IMR-90 (cell line): Measurements from ENCODE around the gene PKP4. TPM values are rescaled to one million over a fixed set of nuclear protein-coding genes. Genes with fewer than 3 reads are reported as not detected.

Source experiments
- ATAC-seq: fragments of 200-7000 bp; cut with Tn5 transposase; 2 replicates; pipeline ENCODE4 v1.9.1; 2020; ENCODE audit warnings: low read depth, mild to moderate bottlenecking, moderate library complexity
- BruUV-seq: library from RNA; stranded (reverse); fragments of 400-500 nt; replicated peaks from 2 replicates; lab custom pipeline; 2021; lab: Mats Ljungman, UMichigan
- CTCF ChIA-PET: fragments of 300-600 bp; formaldehyde crosslinking; extraction: SDS; loops from one replicate; lab custom pipeline; 2021; ENCODE audit warnings: antibody characterized with exemption; lab: Yijun Ruan, JAX
- POLR2A ChIA-PET: fragments of 300-600 bp; sonication (Branson Sonifier 250); formaldehyde crosslinking; loops from one replicate; lab custom pipeline; 2022; ENCODE audit warnings: antibody characterized with exemption; ENCODE audit not compliant: unreplicated experiment; lab: Charles Lee
- DNase-seq: peaks from one replicate; pipeline ENCODE4 v3.0.0; 2013
- H2AFZ ChIP-seq: replicated peaks from 2 replicates; pipeline ENCODE3; 2013; ENCODE audit warnings: low read length, mild to moderate bottlenecking; ENCODE audit not compliant: poor library complexity
- H2AK5ac ChIP-seq: 2 replicates; pipeline ENCODE4 v1.6.1; 2013; ENCODE audit warnings: low read depth, low read length, inconsistent platforms
- H2AK9ac ChIP-seq: replicated peaks from 2 replicates; pipeline ENCODE3; 2013; ENCODE audit warnings: mild to moderate bottlenecking, low read depth, low read length, moderate library complexity; ENCODE audit not compliant: poor library complexity
- H2BK120ac ChIP-seq: 2 replicates; pipeline ENCODE4 v1.6.1; 2013; ENCODE audit warnings: low read depth, low read length, inconsistent platforms
- H2BK15ac ChIP-seq: 3 replicates; pipeline ENCODE4 v1.6.1; 2013; ENCODE audit warnings: low read depth, low read length, inconsistent platforms
- H2BK20ac ChIP-seq: 2 replicates; pipeline ENCODE4 v1.6.1; 2013; ENCODE audit warnings: low read depth, mild to moderate bottlenecking, inconsistent platforms, low read length, moderate library complexity
- H2BK5ac ChIP-seq: 2 replicates; pipeline ENCODE4 v1.6.1; 2013; ENCODE audit warnings: mild to moderate bottlenecking, low read depth, low read length, inconsistent platforms; ENCODE audit not compliant: poor library complexity, severe bottlenecking
- H3K14ac ChIP-seq: replicated peaks from 2 replicates; pipeline ENCODE4 v1.6.1; 2013; ENCODE audit warnings: low read depth, low read length, inconsistent platforms
- H3K18ac ChIP-seq: 2 replicates; pipeline ENCODE4 v1.6.1; 2013; ENCODE audit warnings: low read depth, low read length, control low read depth
- H3K23ac ChIP-seq: 2 replicates; pipeline ENCODE4 v1.6.1; 2013; ENCODE audit warnings: low read depth, low read length, inconsistent platforms
- H3K27ac ChIP-seq: 2 replicates; pipeline ENCODE4 v1.5.1; 2013; ENCODE audit warnings: mild to moderate bottlenecking, control low read depth, low read length; ENCODE audit not compliant: insufficient read depth
- H3K27me3 ChIP-seq: 2 replicates; pipeline ENCODE4 v1.6.1; 2013; ENCODE audit warnings: low read length; ENCODE audit not compliant: control insufficient read depth, insufficient read depth
- H3K36me3 ChIP-seq: 2 replicates; pipeline ENCODE4 v1.6.1; 2013; ENCODE audit warnings: low read length, mixed read lengths; ENCODE audit not compliant: control insufficient read depth, insufficient read depth
- H3K4ac ChIP-seq: 2 replicates; pipeline ENCODE4 v1.6.1; 2013; ENCODE audit warnings: low read depth, low read length, inconsistent platforms
- H3K4me1 ChIP-seq: 2 replicates; pipeline ENCODE4 v1.6.1; 2013; ENCODE audit warnings: low read length, mixed read lengths; ENCODE audit not compliant: control insufficient read depth, insufficient read depth
- H3K4me2 ChIP-seq: 2 replicates; pipeline ENCODE4 v1.6.1; 2013; ENCODE audit warnings: low read depth, mild to moderate bottlenecking, control low read depth, low read length, moderate library complexity
- H3K4me3 ChIP-seq: 2 replicates; pipeline ENCODE4 v1.5.1; 2013; ENCODE audit warnings: low read depth, mild to moderate bottlenecking, control low read depth, low read length, moderate library complexity; ENCODE audit not compliant: insufficient read depth
- H3K56ac ChIP-seq: 2 replicates; pipeline ENCODE4 v1.6.1; 2013; ENCODE audit warnings: low read length, inconsistent platforms; ENCODE audit not compliant: insufficient read depth; ENCODE audit errors: extremely low read depth
- H3K79me1 ChIP-seq, 2 experiments: 2 replicates each; pipeline ENCODE4 v1.6.1; 2013; ENCODE audit warnings: low read length in 2 of 2, inconsistent platforms in 1 of 2, low read depth in 1 of 2
- H3K9ac ChIP-seq: 2 replicates; pipeline ENCODE4 v1.6.1; 2013; ENCODE audit warnings: low read depth, low read length, control low read depth
- H3K9me1 ChIP-seq: 2 replicates; pipeline ENCODE4 v1.6.1; 2013; ENCODE audit warnings: low read length, inconsistent platforms; ENCODE audit not compliant: insufficient read depth
- H3K9me3 ChIP-seq: 2 replicates; pipeline ENCODE4 v1.6.1; 2013; ENCODE audit warnings: low read length; ENCODE audit not compliant: control insufficient read depth, insufficient read depth
- H4K20me1 ChIP-seq: 2 replicates; pipeline ENCODE4 v1.6.1; 2013; ENCODE audit warnings: low read length, inconsistent platforms; ENCODE audit not compliant: insufficient read depth
- H4K5ac ChIP-seq: 2 replicates; pipeline ENCODE4 v1.6.1; 2013; ENCODE audit warnings: mild to moderate bottlenecking, low read depth, low read length, control low read depth
- H4K8ac ChIP-seq, 2 experiments: 2 replicates each; pipeline ENCODE4 v1.6.1; 2013; ENCODE audit warnings: low read depth in 2 of 2, low read length in 2 of 2, control low read depth in 1 of 2, inconsistent platforms in 1 of 2
- H4K91ac ChIP-seq: 2 replicates; pipeline ENCODE4 v1.6.1; 2013; ENCODE audit warnings: low read depth, low read length, inconsistent platforms; ENCODE audit not compliant: insufficient read depth
- MAFK ChIP-seq: IDR thresholded peaks from 2 replicates; pipeline ENCODE4 v1.6.1; 2012; ENCODE audit warnings: low read depth, low read length, improper control_type of control experiment
- WGBS, 2 experiments: methylation state at CpG; one replicate each; pipeline versions ENCODE4 v1.1.5 to v1.1.7; 2013; ENCODE audit warnings: missing lambda C conversion rate in 2 of 2; ENCODE audit not compliant: insufficient read length in 1 of 2; ENCODE audit errors: extremely low coverage in 2 of 2; 5-methylcytosine and 5-hydroxymethylcytosine counted together
- dilution Hi-C: fragments of 300-500 bp; cut with HindIII; formaldehyde crosslinking; loops from one replicate; pipeline ENCODE4 v1.14.3; 2018; ENCODE audit warnings: low sequenced_read_pairs; ENCODE audit not compliant: unreplicated experiment
- in situ Hi-C: fragments of 300-500 bp; cut with MboI; formaldehyde crosslinking; loops from 3 replicates; pipeline ENCODE4 v1.14.3; 2019; ENCODE audit warnings: low sequenced_read_pairs, inconsistent platforms, mixed read lengths
- intact Hi-C: fragments of 100-400 bp; cut with micrococcal nuclease; formaldehyde crosslinking; loops from 2 replicates; pipeline ENCODE4 v1.10.0; 2022
- polyA plus RNA-seq, 3 experiments: library from polyadenylated mRNA; depleted of rRNA; stranded (reverse); fragments of >200 nt; gene quantifications; 2 replicates each; pipeline ENCODE4 v1.2.3, GENCODE V29; 2012; ENCODE audit warnings: low replicate concordance in 1 of 3
- total RNA-seq: library from RNA; depleted of rRNA; stranded (reverse); fragments of >200 nt; gene quantifications from 2 replicates; pipeline ENCODE4 v1.2.3, GENCODE V29; 2012

PKP4 gene
- total and polyA plus RNA-seq, 2 of the 4 experiments (the other 2 are of a cell fraction), result 20.1 to 37.8 TPM

- H3K23ac ChIP-seq, result no peak overlapping the region
- in situ Hi-C loops, result no loop called here
- no peak overlapping the region for H2BK120ac ChIP-seq
- WGBS, 2 experiments, result no CpG with 5 or more reads among the region's 1 CpG
- H3K56ac ChIP-seq, result no peak overlapping the region
- no peak overlapping the region for H4K5ac ChIP-seq
- H2AK9ac ChIP-seq, result no peak overlapping the region
- no peak overlapping the region for H3K9ac ChIP-seq
- no peak overlapping the region for H3K4ac ChIP-seq
- ATAC-seq, result no peak
- no peak overlapping the region for H2AK5ac ChIP-seq
- intact Hi-C loops, result no loop called here
- no peak overlapping the region for H3K4me3 ChIP-seq
- no peak overlapping the region for H3K14ac ChIP-seq
- dilution Hi-C loops, result no loop called here
- ChIA-PET CTCF (no interaction called here), POLR2A (no interaction called here)
- no peaks in the 10 kb centered on the region for H3K9me3 ChIP-seq
- no peak overlapping the region for H2BK15ac ChIP-seq
- H3K18ac ChIP-seq, result no peak overlapping the region
- H2BK5ac ChIP-seq, result no peak overlapping the region
- TF ChIP-seq MAFK, result no peak
- H4K20me1 ChIP-seq, result no peaks in the 10 kb centered on the region
- H2BK20ac ChIP-seq, result no peak overlapping the region
- no peak overlapping the region for H3K27ac ChIP-seq
- no peak overlapping the region for H3K4me2 ChIP-seq
- BruUV-seq, result no TSS peak
- H3K27me3 ChIP-seq, result no peaks in the 10 kb centered on the region
- H4K91ac ChIP-seq, result no peak overlapping the region
- H3K4me1 ChIP-seq, result peaks cover 2% of the 10 kb centered on the region; the same call in 1 of the 2 replicates
- no peak overlapping the region for H2AFZ ChIP-seq
- peaks cover 24 to 34% of the 10 kb centered on the region in 2 experiments for H3K79me1 ChIP-seq
- no peaks in the 10 kb centered on the region for H3K36me3 ChIP-seq
- 0 out of 2 replicates have a peak, but pooled peaks cover 4% of the 10 kb centered on the region for H3K9me1 ChIP-seq
- no peak for DNase-seq
- H4K8ac ChIP-seq, result no peak overlapping the region
Measured at GRCh38 chr2:158481116-158481515, 24.4 kb downstream of the PKP4 start.
